ENCODE data around the gene MYPOP.

DNA sequence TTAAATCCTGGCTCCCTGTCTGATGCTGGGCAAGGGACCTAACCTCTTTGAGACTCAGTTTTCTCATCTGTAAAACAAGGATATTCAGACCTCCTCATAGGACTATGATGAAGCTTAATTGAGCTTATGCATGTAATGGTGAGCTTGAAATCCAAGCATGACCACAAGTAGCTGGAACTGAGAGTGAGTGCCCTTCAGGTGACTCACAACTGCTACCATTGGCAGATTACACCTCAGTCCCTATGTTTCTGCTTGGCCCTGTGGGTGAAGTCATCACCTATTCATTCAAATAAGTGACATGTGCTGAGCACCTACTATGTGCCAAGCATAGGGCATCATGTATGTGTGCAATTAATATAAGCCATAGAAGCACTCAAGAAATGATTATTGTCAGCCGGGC lies 45.5 kb upstream of the MYPOP start:
- TF ChIP-seq, protein P1, sequence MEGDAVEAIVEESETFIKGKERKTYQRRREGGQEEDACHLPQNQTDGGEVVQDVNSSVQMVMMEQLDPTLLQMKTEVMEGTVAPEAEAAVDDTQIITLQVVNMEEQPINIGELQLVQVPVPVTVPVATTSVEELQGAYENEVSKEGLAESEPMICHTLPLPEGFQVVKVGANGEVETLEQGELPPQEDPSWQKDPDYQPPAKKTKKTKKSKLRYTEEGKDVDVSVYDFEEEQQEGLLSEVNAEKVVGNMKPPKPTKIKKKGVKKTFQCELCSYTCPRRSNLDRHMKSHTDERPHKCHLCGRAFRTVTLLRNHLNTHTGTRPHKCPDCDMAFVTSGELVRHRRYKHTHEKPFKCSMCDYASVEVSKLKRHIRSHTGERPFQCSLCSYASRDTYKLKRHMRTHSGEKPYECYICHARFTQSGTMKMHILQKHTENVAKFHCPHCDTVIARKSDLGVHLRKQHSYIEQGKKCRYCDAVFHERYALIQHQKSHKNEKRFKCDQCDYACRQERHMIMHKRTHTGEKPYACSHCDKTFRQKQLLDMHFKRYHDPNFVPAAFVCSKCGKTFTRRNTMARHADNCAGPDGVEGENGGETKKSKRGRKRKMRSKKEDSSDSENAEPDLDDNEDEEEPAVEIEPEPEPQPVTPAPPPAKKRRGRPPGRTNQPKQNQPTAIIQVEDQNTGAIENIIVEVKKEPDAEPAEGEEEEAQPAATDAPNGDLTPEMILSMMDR (IDR thresholded peaks at IDR 0.05; ENCODE audit: poor library complexity), result no peak
- TF ChIP-seq EZH2 (IDR thresholded peaks at IDR 0.05; ENCODE audit: borderline replicate concordance), result no peak
- no peak for TF ChIP-seq EZH2phosphoT487 (IDR thresholded peaks at IDR 0.05; ENCODE audit: low read depth, severe bottlenecking, unreplicated experiment)

All from hepatocyte (in vitro differentiated cells).